Measurements from ENCODE around the gene SNU13. TPM values are rescaled to one million over a fixed set of nuclear protein-coding genes. Genes with fewer than 3 reads are reported as not detected.
A peak's percentile ranks its signal among the peaks of the same experiment; 100 is the strongest.
"Not testable (repeated sequence)": the region's sequence is repeated elsewhere in the genome, so short reads cannot be mapped to it uniquely, and the experiment has no call there.

Gene SNU13
- total RNA-seq, 1 donor from 2014 or later: 115 TPM

DNA sequence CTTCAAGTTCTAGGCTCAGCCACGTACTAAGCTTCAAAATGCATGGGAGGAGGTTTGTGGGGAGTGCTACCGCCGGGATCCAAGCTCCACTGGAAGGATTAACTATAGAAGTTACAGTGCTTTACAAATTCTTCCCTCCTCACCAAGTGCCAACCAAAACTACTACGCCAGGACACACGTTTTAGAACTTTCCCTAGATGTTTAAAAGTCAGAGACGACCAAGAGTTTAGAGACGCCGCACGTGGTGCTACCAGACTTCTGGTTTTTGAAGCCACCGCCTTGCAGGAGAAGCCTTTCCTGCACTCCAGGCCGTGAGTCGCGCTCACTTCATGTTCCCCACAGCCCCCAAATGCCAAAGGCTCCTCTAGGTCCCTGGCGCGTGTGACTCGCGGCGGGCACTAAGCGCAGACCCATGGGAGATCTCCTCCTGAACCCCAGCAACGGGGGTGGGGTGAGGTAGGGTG lies 734 bp downstream of the SNU13 start:
- H3K4me1 Mint-ChIP-seq: peaks cover 18% of the 10 kb centered on the region
- H3K27ac Mint-ChIP-seq: peak overlapping the region; percentile 99
- H3K36me3 Mint-ChIP-seq: no peaks in the 10 kb centered on the region
- no peak for DNase-seq (ENCODE audit: low spot score in 2 of 2, unreplicated experiment in 2 of 2)
- TF ChIP-seq, protein P1, sequence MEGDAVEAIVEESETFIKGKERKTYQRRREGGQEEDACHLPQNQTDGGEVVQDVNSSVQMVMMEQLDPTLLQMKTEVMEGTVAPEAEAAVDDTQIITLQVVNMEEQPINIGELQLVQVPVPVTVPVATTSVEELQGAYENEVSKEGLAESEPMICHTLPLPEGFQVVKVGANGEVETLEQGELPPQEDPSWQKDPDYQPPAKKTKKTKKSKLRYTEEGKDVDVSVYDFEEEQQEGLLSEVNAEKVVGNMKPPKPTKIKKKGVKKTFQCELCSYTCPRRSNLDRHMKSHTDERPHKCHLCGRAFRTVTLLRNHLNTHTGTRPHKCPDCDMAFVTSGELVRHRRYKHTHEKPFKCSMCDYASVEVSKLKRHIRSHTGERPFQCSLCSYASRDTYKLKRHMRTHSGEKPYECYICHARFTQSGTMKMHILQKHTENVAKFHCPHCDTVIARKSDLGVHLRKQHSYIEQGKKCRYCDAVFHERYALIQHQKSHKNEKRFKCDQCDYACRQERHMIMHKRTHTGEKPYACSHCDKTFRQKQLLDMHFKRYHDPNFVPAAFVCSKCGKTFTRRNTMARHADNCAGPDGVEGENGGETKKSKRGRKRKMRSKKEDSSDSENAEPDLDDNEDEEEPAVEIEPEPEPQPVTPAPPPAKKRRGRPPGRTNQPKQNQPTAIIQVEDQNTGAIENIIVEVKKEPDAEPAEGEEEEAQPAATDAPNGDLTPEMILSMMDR (IDR thresholded peaks at IDR 0.05; ENCODE audit: unreplicated experiment): no peak
- peak overlapping the region; percentile 94 for H3K4me3 Mint-ChIP-seq
- no peaks in the 10 kb centered on the region for H3K9me3 Mint-ChIP-seq
- H3K27me3 Mint-ChIP-seq (ENCODE audit: low read depth): no peaks in the 10 kb centered on the region

DNA sequence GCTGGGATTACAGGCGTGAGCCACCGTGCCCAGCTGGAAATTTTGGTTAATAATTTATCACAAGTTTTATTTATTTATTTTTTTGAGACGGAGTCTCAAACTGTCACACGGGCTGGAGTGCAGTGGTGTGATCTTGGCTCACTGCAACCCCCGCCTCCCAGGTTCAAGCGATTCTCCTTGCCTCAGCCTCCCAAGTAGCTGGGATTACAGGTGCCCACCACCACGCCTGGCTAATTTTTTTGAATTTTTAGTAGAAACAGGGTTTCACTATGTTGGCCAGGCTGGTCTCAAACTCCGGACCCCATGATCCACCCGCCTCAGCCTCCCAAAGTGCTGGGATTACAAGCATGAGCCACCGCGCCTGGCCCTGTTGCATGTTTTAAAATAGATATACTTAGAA lies 1.8 kb downstream of the SNU13 start:
- H3K4me1 Mint-ChIP-seq: peaks cover 21% of the 10 kb centered on the region
- not testable (repeated sequence) for H3K4me3 Mint-ChIP-seq; H3K9me3 Mint-ChIP-seq; H3K36me3 Mint-ChIP-seq; H3K27me3 Mint-ChIP-seq (ENCODE audit: low read depth); DNase-seq (ENCODE audit: low spot score in 2 of 2, unreplicated experiment in 2 of 2); H3K27ac Mint-ChIP-seq

DNA sequence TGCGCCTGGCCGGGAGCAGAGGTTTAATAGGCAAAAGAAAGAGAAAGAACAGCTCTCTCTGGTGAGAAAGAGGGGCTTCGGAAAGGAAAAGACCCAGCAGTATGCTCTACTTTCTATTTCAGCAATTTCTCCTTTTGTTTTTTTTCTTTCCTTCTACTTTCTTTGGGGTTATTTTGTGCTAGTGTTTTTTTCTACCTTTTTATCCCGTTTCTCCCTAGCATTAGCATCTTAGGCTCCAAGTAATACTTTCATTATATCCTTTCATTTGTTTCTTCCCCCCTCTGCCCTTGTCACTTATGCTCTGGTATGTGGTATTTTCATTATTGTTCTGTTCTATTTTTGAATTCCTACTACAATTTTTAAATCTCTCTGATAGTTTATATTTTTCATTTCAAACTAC lies 4.5 kb downstream of the SNU13 start:
- no peaks in the 10 kb centered on the region for H3K27me3 Mint-ChIP-seq (ENCODE audit: low read depth)
- H3K4me1 Mint-ChIP-seq: peaks cover 19% of the 10 kb centered on the region
- no peak overlapping the region for H3K27ac Mint-ChIP-seq
- no peak overlapping the region for H3K4me3 Mint-ChIP-seq
- H3K9me3 Mint-ChIP-seq: no peaks in the 10 kb centered on the region
- DNase-seq (ENCODE audit: low spot score in 2 of 2, unreplicated experiment in 2 of 2): no peak
- H3K36me3 Mint-ChIP-seq: peaks cover 6% of the 10 kb centered on the region
- TF ChIP-seq, protein P1 (IDR thresholded peaks at IDR 0.05; ENCODE audit: unreplicated experiment): no peak

DNA sequence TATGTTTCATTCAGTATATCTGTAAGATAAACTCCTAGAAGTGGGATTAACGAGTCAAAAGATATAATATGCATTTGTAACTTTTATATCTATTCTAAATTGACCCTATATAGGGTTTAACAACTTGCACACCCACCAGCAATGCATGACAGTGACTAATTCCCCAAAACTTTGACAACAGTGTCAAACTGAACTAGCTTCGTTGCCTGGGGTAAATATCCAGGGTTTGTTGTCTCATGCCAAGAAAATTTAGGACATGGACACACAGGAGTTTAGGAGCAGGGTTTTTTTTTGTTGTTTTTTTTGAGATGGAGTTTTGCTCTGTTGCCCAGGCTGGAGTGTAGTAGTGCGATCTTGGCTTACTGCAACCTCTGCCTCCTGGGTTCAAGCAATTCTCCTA lies 5.1 kb downstream of the SNU13 start:
- Mint-ChIP-seq H3K27ac (no peak overlapping the region), H3K4me1 (peaks cover 15% of the 10 kb centered on the region), H3K36me3 (peaks cover 8% of the 10 kb centered on the region), H3K4me3 (no peak overlapping the region), H3K27me3 (ENCODE audit: low read depth) (no peaks in the 10 kb centered on the region), H3K9me3 (no peaks in the 10 kb centered on the region)
- TF ChIP-seq, protein P1 (IDR thresholded peaks at IDR 0.05; ENCODE audit: unreplicated experiment): no peak
- DNase-seq (ENCODE audit: low spot score in 2 of 2, unreplicated experiment in 2 of 2): no peak

DNA sequence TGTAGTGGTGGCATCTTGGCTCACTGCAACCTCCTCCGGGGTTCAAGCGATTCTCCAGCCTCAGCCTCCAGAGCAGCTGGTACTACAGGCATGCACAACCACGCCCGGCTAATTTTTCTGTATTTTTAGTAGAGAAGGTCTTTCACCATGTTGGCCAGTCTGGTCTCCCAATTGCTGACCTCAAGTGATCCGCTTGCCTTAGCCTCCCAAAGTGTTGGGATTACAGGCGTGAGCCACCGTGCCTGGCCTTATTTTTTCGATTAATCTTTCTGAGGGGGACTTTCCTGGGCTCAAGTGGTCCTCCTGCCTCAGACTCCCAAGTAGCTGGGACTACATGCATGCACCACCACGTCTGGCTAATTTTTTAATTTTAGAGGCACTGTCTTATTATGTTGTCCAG lies 5.6 kb downstream of the SNU13 start:
- Mint-ChIP-seq H3K27ac (peak overlapping the region; percentile 96), H3K27me3 (ENCODE audit: low read depth) (no peaks in the 10 kb centered on the region), H3K9me3 (no peaks in the 10 kb centered on the region), H3K4me1 (peaks cover 13% of the 10 kb centered on the region), H3K36me3 (peaks cover 13% of the 10 kb centered on the region), H3K4me3 (peak overlapping the region; percentile 99)
- no peak for DNase-seq (ENCODE audit: low spot score in 2 of 2, unreplicated experiment in 2 of 2)
- TF ChIP-seq, protein P1 (IDR thresholded peaks at IDR 0.05; ENCODE audit: unreplicated experiment): no peak

DNA sequence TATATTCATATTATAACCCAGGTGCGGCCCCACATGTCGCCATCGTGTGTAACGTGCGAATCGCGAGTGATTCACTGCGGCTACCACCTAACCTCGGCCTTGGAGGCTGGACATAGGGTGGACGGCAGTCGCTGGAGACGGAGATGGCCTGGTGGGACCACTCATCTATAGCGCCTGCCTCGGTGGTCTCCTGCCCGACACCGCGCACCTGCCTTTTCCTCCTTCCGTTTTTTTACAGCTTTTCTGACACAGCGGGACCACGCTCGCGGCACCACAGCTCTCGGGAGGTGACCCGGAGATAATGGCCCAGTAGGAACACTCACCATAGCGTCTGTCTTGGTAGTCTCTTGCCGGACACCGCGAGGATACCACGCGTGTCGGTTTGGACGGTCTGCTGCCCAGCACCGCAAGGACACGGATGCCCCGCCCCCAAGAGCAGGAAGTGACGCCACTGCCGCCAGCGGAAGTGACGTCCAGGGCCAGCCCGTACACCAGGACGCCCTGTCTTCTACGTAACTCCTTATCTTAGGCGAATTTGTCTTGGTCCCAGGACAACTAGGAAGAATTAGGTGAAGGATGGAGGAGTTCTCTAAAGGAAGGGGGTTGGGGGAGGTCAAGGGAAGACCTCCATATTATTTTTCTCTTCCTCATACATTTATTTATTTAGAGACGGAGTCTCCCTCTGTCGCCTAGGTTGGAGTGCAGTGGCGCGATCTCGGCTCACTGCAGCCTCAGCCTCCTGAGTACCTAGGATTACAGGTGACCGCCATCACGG lies 6.4 kb downstream of the SNU13 start:
- peak overlapping the region; percentile 99 for H3K4me3 Mint-ChIP-seq
- TF ChIP-seq, protein P1 (IDR thresholded peaks at IDR 0.05; ENCODE audit: unreplicated experiment): no peak
- peak overlapping the region; percentile 96 for H3K27ac Mint-ChIP-seq
- peaks cover 16% of the 10 kb centered on the region for H3K36me3 Mint-ChIP-seq
- H3K4me1 Mint-ChIP-seq: peaks cover 4% of the 10 kb centered on the region
- H3K27me3 Mint-ChIP-seq (ENCODE audit: low read depth): no peaks in the 10 kb centered on the region
- H3K9me3 Mint-ChIP-seq: no peaks in the 10 kb centered on the region
- peak; percentile 72 to 94 for DNase-seq (ENCODE audit: low spot score in 2 of 2, unreplicated experiment in 2 of 2)
